ENCODE measurements around the gene BRD3OS.

Gene BRD3OS

GRCh38 chr9:134033516-134034214 is 8.4 kb downstream of the BRD3OS start:
- Histone ChIP-seq H3K9ac (ENCODE audit: low read length) (no peak overlapping the region), H3K27me3 (ENCODE audit: control insufficient read depth, insufficient read depth, low read length) (no peaks in the 10 kb centered on the region), H3K4me3 (ENCODE audit: low read length) (no peak overlapping the region), H3K9me3 (ENCODE audit: control insufficient read depth, low read length) (no peaks in the 10 kb centered on the region), H3K36me3 (ENCODE audit: control insufficient read depth, insufficient read depth, low read length) (peaks cover 17% of the 10 kb centered on the region), H3K4me1 (ENCODE audit: control insufficient read depth, insufficient read depth, low read length) (no peaks in the 10 kb centered on the region)

- Histone ChIP-seq H3K9me3 (ENCODE audit: control insufficient read depth, low read length) (no peaks in the 10 kb centered on the region), H3K9ac (ENCODE audit: low read length) (no peak overlapping the region), H3K4me3 (ENCODE audit: low read length) (no peak overlapping the region), H3K4me1 (ENCODE audit: control insufficient read depth, insufficient read depth, low read length) (no peaks in the 10 kb centered on the region), H3K36me3 (ENCODE audit: control insufficient read depth, insufficient read depth, low read length) (peaks cover 17% of the 10 kb centered on the region), H3K27me3 (ENCODE audit: control insufficient read depth, insufficient read depth, low read length) (no peaks in the 10 kb centered on the region)
These were observed 9.1 kb downstream of the BRD3OS start for GRCh38 chr9:134034215-134035040.

- H3K9ac ChIP-seq (ENCODE audit: low read length), result no peak overlapping the region
- H3K4me3 ChIP-seq (ENCODE audit: low read length), result no peak overlapping the region
- peaks cover 17% of the 10 kb centered on the region for H3K36me3 ChIP-seq (ENCODE audit: control insufficient read depth, insufficient read depth, low read length)
- no peaks in the 10 kb centered on the region for H3K27me3 ChIP-seq (ENCODE audit: control insufficient read depth, insufficient read depth, low read length)
- no peaks in the 10 kb centered on the region for H3K9me3 ChIP-seq (ENCODE audit: control insufficient read depth, low read length)
- H3K4me1 ChIP-seq (ENCODE audit: control insufficient read depth, insufficient read depth, low read length), result peaks cover 2% of the 10 kb centered on the region
These were observed 10.1 kb downstream of the BRD3OS start for GRCh38 chr9:134035041-134036039.

GRCh38 chr9:134036130-134036529 is 10.8 kb downstream of the BRD3OS start:
- H3K36me3 ChIP-seq (ENCODE audit: control insufficient read depth, insufficient read depth, low read length), result peaks cover 17% of the 10 kb centered on the region
- peaks cover 10% of the 10 kb centered on the region for H3K4me1 ChIP-seq (ENCODE audit: control insufficient read depth, insufficient read depth, low read length)
- H3K27me3 ChIP-seq (ENCODE audit: control insufficient read depth, insufficient read depth, low read length), result no peaks in the 10 kb centered on the region
- no peak overlapping the region for H3K9ac ChIP-seq (ENCODE audit: low read length)
- H3K4me3 ChIP-seq (ENCODE audit: low read length), result no peak overlapping the region
- H3K9me3 ChIP-seq (ENCODE audit: control insufficient read depth, low read length), result no peaks in the 10 kb centered on the region

- Histone ChIP-seq H3K9ac (ENCODE audit: low read length) (no peak overlapping the region), H3K4me1 (ENCODE audit: control insufficient read depth, insufficient read depth, low read length) (peaks cover 12% of the 10 kb centered on the region), H3K9me3 (ENCODE audit: control insufficient read depth, low read length) (no peaks in the 10 kb centered on the region), H3K36me3 (ENCODE audit: control insufficient read depth, insufficient read depth, low read length) (peaks cover 17% of the 10 kb centered on the region), H3K27me3 (ENCODE audit: control insufficient read depth, insufficient read depth, low read length) (no peaks in the 10 kb centered on the region), H3K4me3 (ENCODE audit: low read length) (no peak overlapping the region)
These were observed 12.4 kb downstream of the BRD3OS start for GRCh38 chr9:134037641-134038040.

GRCh38 chr9:134039386-134040175 is 14.3 kb downstream of the BRD3OS start:
- Histone ChIP-seq H3K9me3 (ENCODE audit: control insufficient read depth, low read length) (no peaks in the 10 kb centered on the region), H3K27me3 (ENCODE audit: control insufficient read depth, insufficient read depth, low read length) (no peaks in the 10 kb centered on the region), H3K9ac (ENCODE audit: low read length) (no peak overlapping the region), H3K36me3 (ENCODE audit: control insufficient read depth, insufficient read depth, low read length) (peaks cover 21% of the 10 kb centered on the region), H3K4me3 (ENCODE audit: low read length) (no peak overlapping the region), H3K4me1 (ENCODE audit: control insufficient read depth, insufficient read depth, low read length) (peaks cover 12% of the 10 kb centered on the region)

GRCh38 chr9:134040176-134040565 is 14.9 kb downstream of the BRD3OS start:
- H3K9ac ChIP-seq (ENCODE audit: low read length), result no peak overlapping the region
- H3K4me1 ChIP-seq (ENCODE audit: control insufficient read depth, insufficient read depth, low read length), result peaks cover 12% of the 10 kb centered on the region
- H3K9me3 ChIP-seq (ENCODE audit: control insufficient read depth, low read length), result no peaks in the 10 kb centered on the region
- no peak overlapping the region for H3K4me3 ChIP-seq (ENCODE audit: low read length)
- no peaks in the 10 kb centered on the region for H3K27me3 ChIP-seq (ENCODE audit: control insufficient read depth, insufficient read depth, low read length)
- peaks cover 21% of the 10 kb centered on the region for H3K36me3 ChIP-seq (ENCODE audit: control insufficient read depth, insufficient read depth, low read length)

- Histone ChIP-seq H3K4me1 (ENCODE audit: control insufficient read depth, insufficient read depth, low read length) (peaks cover 12% of the 10 kb centered on the region), H3K9me3 (ENCODE audit: control insufficient read depth, low read length) (no peaks in the 10 kb centered on the region), H3K9ac (ENCODE audit: low read length) (no peak overlapping the region), H3K36me3 (ENCODE audit: control insufficient read depth, insufficient read depth, low read length) (peaks cover 16% of the 10 kb centered on the region), H3K4me3 (ENCODE audit: low read length) (no peak overlapping the region), H3K27me3 (ENCODE audit: control insufficient read depth, insufficient read depth, low read length) (no peaks in the 10 kb centered on the region)
These were observed 15.7 kb downstream of the BRD3OS start for GRCh38 chr9:134040781-134041648.

GRCh38 chr9:134041649-134041962 is 16.3 kb downstream of the BRD3OS start:
- Histone ChIP-seq H3K4me3 (ENCODE audit: low read length) (no peak overlapping the region), H3K36me3 (ENCODE audit: control insufficient read depth, insufficient read depth, low read length) (peaks cover 16% of the 10 kb centered on the region), H3K27me3 (ENCODE audit: control insufficient read depth, insufficient read depth, low read length) (no peaks in the 10 kb centered on the region), H3K9ac (ENCODE audit: low read length) (no peak overlapping the region), H3K4me1 (ENCODE audit: control insufficient read depth, insufficient read depth, low read length) (peaks cover 12% of the 10 kb centered on the region), H3K9me3 (ENCODE audit: control insufficient read depth, low read length) (no peaks in the 10 kb centered on the region)

- no peaks in the 10 kb centered on the region for H3K9me3 ChIP-seq (ENCODE audit: control insufficient read depth, low read length)
- H3K9ac ChIP-seq (ENCODE audit: low read length), result no peak overlapping the region
- H3K27me3 ChIP-seq (ENCODE audit: control insufficient read depth, insufficient read depth, low read length), result no peaks in the 10 kb centered on the region
- peaks cover 16% of the 10 kb centered on the region for H3K36me3 ChIP-seq (ENCODE audit: control insufficient read depth, insufficient read depth, low read length)
- H3K4me1 ChIP-seq (ENCODE audit: control insufficient read depth, insufficient read depth, low read length), result peaks cover 12% of the 10 kb centered on the region
- no peak overlapping the region for H3K4me3 ChIP-seq (ENCODE audit: low read length)
These were observed 18.3 kb downstream of the BRD3OS start for GRCh38 chr9:134043531-134043988.
